Activated naive CD4-positive, alpha-beta T cell treated with Interleukin-2 at 50 U/mL for 16 hours (primary cell): ENCODE data around the gene LDLRAD4.

ENCODE experiments used
- DNase-seq: peaks from one replicate; pipeline ENCODE4 v3.0.0-alpha.2; 2020

Gene LDLRAD4

GRCh38 chr18:13356032-13356431 lies 137.5 kb downstream of the LDLRAD4 start:
- no peak for DNase-seq

- DNase-seq = no peak
Observed at GRCh38 chr18:13357289-13357688, 138.7 kb downstream of the LDLRAD4 start.

- DNase-seq = no peak
Observed at GRCh38 chr18:13359210-13359609, 140.7 kb downstream of the LDLRAD4 start.

- no peak for DNase-seq
Observed at GRCh38 chr18:13361431-13361830, 142.9 kb downstream of the LDLRAD4 start.

- no peak for DNase-seq
Observed at GRCh38 chr18:13362051-13362450, 143.5 kb downstream of the LDLRAD4 start.

GRCh38 chr18:13362607-13363006 lies 144.0 kb downstream of the LDLRAD4 start:
- DNase-seq = no peak

- no peak for DNase-seq
Observed at GRCh38 chr18:13363359-13363758, 144.8 kb downstream of the LDLRAD4 start.

- no peak for DNase-seq
Observed at GRCh38 chr18:13364721-13365205, 146.2 kb downstream of the LDLRAD4 start.

GRCh38 chr18:13366131-13366530 lies 147.6 kb downstream of the LDLRAD4 start:
- no peak for DNase-seq

GRCh38 chr18:13366541-13366940 lies 148.0 kb downstream of the LDLRAD4 start:
- DNase-seq = no peak

GRCh38 chr18:13366962-13367892 lies 148.7 kb downstream of the LDLRAD4 start:
- DNase-seq = no peak

GRCh38 chr18:13368080-13368813 lies 149.7 kb downstream of the LDLRAD4 start:
- DNase-seq = no peak

- no peak for DNase-seq
Observed at GRCh38 chr18:13369353-13369752, 150.8 kb downstream of the LDLRAD4 start.

GRCh38 chr18:13369756-13370510 lies 151.4 kb downstream of the LDLRAD4 start:
- DNase-seq = no peak

- no peak for DNase-seq
Observed at GRCh38 chr18:13370995-13371625, 152.6 kb downstream of the LDLRAD4 start.

- DNase-seq = no peak
Observed at GRCh38 chr18:13371689-13372418, 153.3 kb downstream of the LDLRAD4 start.

- DNase-seq = no peak
Observed at GRCh38 chr18:13372531-13372951, 154.0 kb downstream of the LDLRAD4 start.

- no peak for DNase-seq
Observed at GRCh38 chr18:13374096-13374467, 155.5 kb downstream of the LDLRAD4 start.

GRCh38 chr18:13374468-13375301 lies 156.1 kb downstream of the LDLRAD4 start:
- no peak for DNase-seq

GRCh38 chr18:13375302-13376255 lies 157.0 kb downstream of the LDLRAD4 start:
- peak; percentile 83 for DNase-seq
